Measurements from ENCODE around the gene TMEM267.

DNA sequence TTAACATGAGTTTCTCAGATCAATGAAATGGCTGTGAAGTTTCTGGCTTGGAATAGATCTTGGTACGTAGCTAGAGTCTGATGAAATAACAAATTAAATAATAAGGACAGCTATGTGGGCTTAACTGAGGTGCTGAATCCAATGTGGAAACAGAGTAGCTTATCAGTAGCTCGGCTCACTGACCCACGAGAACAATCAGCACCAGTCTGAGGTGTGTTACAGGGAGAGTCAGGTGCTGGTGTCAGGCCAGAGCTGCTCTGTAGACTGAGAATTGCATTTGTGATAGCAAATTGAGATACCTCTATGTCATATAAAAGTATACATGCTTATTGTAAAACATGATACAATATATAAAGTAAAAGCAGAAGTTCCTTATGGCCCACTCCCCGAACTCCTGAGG is 50.3 kb downstream of the TMEM267 start:
- TF ChIP-seq, protein P1, sequence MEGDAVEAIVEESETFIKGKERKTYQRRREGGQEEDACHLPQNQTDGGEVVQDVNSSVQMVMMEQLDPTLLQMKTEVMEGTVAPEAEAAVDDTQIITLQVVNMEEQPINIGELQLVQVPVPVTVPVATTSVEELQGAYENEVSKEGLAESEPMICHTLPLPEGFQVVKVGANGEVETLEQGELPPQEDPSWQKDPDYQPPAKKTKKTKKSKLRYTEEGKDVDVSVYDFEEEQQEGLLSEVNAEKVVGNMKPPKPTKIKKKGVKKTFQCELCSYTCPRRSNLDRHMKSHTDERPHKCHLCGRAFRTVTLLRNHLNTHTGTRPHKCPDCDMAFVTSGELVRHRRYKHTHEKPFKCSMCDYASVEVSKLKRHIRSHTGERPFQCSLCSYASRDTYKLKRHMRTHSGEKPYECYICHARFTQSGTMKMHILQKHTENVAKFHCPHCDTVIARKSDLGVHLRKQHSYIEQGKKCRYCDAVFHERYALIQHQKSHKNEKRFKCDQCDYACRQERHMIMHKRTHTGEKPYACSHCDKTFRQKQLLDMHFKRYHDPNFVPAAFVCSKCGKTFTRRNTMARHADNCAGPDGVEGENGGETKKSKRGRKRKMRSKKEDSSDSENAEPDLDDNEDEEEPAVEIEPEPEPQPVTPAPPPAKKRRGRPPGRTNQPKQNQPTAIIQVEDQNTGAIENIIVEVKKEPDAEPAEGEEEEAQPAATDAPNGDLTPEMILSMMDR (IDR thresholded peaks at IDR 0.05) = no peak
- no peak for TF ChIP-seq POLR2AphosphoS5 (IDR thresholded peaks at IDR 0.05)
- TF ChIP-seq EP300 (IDR thresholded peaks at IDR 0.05) = no peak
- TF ChIP-seq POLR2A (IDR thresholded peaks at IDR 0.05; ENCODE audit: low read depth) = no peak

All from esophagus muscularis mucosa (tissue), 4 donors.